RPMI8226 (cell line): Measurements from ENCODE around the gene NNAT.
"Not testable (repeated sequence)": the region's sequence is repeated elsewhere in the genome, so short reads cannot be mapped to it uniquely, and the experiment has no call there.

ENCODE experiments used
- DNase-seq: peaks from one replicate; pipeline ENCODE4 v3.0.0-alpha.2; 2015

NNAT gene

GRCh38 chr20:37542281-37542680 is 21.2 kb downstream of the NNAT start:
- no peak for DNase-seq

DNA sequence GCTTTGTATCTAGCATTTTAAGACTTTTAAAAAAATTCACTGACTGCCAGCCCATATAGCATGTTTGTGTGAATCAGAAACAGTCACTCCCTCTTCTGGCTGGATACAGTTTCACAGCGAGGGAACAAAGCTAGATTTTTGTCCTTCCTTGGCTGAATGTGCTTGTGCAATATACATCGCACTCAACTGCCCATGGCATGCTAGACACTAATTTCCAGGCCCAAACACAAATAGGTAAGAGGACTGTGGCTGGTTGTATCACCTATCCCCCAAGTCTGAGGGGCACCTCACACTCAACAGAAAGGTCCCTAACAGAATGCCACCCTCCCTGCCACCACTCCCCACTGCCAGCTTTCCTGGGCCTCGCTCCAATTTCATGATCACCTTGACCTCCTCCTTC is 22.8 kb downstream of the NNAT start:
- no peak for DNase-seq

DNA sequence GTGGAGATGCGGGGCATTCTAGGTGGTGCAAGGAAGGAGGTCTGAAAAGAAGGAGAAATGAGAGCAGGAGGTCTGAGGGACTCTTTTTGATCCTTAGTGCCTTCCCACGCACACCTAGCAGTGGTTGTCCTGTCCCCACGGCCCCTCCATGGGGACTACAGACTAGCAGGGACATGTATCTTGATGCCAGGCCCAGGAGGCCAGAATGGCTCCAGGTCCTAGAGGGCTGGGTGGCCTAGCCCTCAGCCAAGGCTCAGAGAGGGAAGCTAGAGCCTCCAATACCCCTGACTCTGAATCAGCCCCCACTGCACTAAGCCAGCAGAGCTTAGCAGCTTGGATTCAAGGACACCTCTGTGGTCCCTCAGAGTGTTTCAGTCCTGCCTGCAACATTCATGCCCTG is 23.3 kb downstream of the NNAT start:
- DNase-seq: no peak

- DNase-seq: no peak
Observed at GRCh38 chr20:37545516-37545915, 24.5 kb downstream of the NNAT start.

DNA sequence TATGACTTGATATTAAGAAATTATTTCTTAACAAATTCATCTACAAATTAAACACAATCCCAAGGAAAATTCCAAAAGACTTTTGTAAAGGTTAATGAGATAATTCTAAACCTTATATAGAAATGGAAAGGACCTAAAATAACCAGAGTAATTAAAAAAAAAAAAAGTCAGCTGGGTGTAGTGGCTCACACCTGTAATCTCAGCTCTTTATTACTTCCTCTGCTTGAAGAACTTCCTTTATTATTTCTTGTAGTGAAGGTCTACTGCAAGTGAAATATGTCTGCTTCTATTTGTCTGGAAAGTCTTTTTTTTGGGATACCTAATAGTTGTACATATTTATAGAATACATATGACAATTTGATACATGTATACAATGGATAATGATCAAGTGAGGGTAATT is 26.9 kb downstream of the NNAT start:
- DNase-seq: no peak

- DNase-seq: not testable (repeated sequence)
Observed at GRCh38 chr20:37550101-37550920, 29.3 kb downstream of the NNAT start.

GRCh38 chr20:37551660-37552059 is 30.6 kb downstream of the NNAT start:
- not testable (repeated sequence) for DNase-seq

DNA sequence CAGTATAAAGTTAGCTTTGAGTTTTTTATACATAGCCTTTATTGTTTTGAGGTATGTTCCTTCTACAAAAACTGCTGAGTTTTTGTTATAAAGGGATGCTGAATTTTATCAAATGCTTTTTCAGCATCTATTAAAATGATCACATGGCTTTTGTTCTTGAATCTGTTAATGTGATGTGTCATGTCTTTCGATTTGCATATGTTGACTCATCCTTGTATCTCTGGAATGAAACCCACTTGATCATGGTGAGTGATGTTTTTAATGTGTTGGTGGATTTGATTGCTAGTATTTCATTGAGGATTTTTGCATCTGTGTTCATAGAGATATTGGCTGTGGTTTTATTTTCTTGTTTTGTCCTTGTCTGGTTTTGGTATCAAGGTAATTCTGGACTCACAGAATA is 31.4 kb downstream of the NNAT start:
- DNase-seq: no peak

DNA sequence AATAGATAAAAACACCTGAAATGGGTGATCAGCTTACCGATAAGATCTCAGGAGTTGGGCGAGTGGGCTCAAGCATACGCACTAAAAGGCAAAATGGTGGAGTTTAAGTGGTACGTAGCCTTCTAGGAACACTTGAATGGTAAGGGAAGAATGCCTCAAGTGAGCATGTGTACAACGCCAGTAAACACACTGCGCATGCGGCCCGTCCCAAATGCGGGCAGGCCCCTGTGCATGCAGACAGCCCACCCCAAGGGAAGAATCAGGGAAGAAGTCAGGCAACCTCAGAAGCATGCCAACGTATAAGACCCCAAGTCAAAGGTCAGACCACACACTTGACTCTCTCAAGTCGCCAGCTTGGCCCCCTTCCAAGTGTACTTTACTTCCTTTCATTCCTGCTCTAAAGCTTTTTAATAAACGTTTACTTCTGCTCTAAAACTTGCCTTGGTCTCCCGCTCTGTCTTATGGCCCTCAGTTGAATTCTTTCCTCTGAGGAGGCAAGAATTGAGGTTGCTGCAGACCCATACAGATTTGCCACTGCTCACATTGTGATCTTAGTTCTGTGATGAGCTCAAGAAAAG is 33.8 kb downstream of the NNAT start:
- not testable (repeated sequence) for DNase-seq

DNA sequence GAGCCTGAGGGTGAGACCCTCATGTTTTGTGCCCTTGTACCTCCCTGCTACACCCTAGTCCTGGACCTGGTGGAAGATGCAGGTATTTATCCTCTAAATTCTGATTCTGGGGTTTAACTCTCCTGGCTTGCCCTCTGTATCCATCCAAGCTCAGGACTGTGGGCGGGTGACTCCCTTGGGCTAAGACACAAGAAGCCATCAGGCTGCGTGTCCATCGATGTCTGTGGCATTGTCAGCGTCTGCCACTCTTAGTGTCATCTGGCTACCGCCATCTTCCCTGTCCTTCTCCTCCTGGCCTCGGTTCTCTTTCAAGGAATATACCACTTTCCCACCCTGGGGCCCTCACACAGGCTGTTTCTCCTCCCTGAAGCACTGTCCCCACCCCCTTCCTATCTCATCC is 35.5 kb downstream of the NNAT start:
- DNase-seq: no peak

DNA sequence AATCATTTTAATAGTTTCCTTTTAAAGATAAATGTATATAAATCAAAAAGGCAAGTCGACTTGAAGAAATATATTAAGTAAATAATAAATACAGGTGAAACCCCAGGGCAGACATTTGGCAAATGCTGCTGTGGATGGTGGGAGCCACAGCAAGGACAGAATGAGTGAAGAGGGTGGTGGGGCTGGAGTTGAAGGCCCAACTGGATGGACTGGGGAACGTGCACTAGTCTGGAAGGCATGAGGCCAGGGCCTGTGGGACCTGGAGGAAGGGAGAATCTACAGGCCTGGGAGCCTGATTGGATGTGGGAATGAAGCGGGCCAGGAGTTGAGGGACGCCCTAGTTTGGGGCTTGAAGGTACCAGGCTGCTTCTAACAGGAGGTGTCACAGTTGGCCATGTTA is 37.3 kb downstream of the NNAT start:
- no peak for DNase-seq

- no peak for DNase-seq
Observed at GRCh38 chr20:37558779-37559178, 37.7 kb downstream of the NNAT start.

GRCh38 chr20:37559312-37560027 is 38.4 kb downstream of the NNAT start:
- DNase-seq: no peak

GRCh38 chr20:37560629-37561028 is 39.6 kb downstream of the NNAT start:
- no peak for DNase-seq

GRCh38 chr20:37562695-37563480 is 41.8 kb downstream of the NNAT start:
- no peak for DNase-seq

GRCh38 chr20:37564016-37564387 is 43.0 kb downstream of the NNAT start:
- no peak for DNase-seq

DNA sequence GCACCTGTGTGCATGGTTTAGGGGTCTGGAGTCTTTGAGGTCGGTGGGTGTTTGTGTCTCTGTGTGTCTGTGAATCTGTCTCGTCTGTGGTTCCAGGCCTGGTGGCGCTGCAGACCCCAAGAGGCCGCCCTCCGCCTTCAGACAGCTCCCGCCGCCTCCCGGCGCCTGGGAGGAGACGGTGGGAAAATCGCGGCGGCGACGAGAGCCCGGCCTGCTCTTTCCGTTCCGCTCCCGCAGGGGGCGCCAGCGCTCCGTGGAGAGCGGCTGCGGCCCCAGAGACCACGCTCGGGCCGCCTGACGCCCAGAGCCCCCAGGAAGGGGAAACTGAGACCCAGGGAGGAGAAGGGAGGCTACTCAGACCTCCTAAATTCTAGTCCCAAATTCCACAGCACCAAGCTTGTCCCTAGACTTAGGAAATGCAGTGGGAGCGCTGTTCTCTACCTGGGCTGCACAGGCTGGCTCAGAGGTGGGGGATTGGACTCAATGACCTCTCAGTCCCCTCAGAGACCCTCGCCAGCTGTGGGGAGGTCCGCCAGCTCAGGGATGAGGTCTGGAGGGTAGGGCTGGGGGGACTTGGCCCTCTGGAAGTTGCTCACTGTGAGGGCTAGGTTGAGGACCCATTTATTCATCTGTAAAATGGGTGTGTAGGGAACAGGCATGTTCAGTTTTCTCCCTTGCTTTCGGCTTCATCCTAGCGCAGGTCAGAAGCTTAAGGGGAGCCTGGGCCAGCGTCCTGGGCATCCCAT is 43.5 kb downstream of the NNAT start:
- DNase-seq: peak; percentile 48

DNA sequence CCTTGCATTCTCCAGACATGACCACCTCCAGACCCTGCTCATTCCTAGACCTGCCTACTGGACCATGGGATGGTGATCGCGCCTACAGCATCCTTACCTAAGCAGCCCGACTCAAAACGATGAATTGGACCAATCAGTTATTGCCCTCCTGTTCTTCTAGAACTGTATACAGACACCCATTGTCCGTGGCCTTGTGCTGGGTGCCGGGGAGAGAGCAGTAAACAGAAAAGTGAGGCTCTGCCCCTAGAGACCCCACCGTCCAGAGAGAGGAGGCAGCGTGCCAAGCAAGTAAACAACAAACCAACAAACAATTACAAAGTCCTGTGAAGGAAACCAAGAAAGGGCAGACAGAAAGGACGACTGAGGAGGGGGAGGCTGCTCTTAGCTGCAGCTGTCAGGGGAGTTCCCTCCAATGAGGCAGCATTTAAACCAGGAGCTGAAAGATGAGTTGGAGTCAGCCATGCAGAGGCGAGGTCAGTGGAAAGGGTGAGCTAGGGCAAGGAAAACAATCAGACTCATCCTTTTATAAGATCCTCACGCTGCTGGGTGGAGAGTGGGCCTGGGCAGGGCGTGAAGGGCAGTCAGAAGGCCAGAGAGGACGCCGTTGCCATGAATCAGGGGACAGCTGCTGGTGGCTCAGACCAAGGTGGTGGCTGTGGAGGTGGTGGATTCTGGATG is 44.2 kb downstream of the NNAT start:
- DNase-seq: no peak

DNA sequence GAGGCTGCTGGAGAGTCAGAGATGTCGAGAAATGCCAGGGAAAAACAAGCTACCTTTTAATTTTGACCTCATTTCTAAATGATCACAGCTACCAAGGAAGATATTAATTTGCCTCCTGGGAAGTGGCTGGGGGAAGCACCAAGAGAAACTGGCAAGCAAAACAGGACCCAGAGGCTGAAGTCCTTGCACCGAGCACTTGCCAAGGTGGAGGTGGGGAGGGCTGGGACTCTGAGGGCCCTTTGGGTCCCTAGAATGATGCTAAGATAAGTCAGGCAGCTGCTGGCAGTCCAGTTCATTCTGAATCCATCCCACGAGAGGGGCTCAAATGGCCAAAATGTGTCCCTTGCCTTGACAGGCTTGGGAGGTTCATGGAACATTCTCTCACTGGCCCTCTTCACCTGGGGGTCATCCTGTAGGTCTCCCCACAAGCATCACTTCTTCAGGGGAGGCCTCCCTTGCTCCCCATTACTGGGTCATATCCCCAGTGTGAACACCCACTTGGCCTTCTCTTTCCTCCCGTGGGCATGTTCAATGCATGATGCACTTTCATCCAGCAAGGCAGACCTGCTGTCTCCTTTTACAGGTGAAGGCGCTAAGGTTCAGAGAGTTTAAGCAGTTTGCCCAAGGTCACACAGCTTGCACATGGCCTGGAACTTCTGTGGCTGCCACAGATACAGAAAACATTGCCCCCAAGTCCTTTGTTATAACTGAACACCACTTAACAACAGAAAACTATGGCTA is 45.7 kb downstream of the NNAT start:
- DNase-seq: no peak

DNA sequence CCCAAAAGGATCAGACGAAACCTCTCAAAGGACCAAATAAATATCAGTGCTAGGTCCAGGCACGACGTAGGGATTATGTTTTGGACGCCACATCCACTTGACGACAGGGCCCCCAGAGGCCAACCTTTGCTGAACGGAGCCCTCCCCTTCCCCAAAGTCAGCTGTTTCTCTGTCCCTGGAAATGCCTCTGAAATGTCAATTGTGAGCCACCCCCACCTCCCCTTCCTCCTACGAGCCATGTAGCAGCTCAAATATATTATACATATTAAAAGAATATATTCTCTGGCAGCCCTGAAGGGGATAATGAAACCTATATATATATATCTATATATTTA is 46.2 kb downstream of the NNAT start:
- DNase-seq: no peak
